Erythroblast (primary cell): ENCODE measurements around the gene GNB1L.

Experiments used
- GATA1 ChIP-seq: IDR thresholded peaks from 2 replicates; pipeline ENCODE4 v1.6.1; 2011; ENCODE audit warnings: low read depth, mild to moderate bottlenecking, control low read depth, low read length, moderate library complexity
- POLR2A ChIP-seq: IDR thresholded peaks from 2 replicates; pipeline ENCODE4 v1.6.1; 2011; ENCODE audit warnings: mild to moderate bottlenecking, low read length

GRCh38 chr22:19786959-19787848 is 67.5 kb downstream of the GNB1L start:
- TF ChIP-seq POLR2A (no peak), GATA1 (no peak)
